Skeletal muscle satellite cell (primary cell): ENCODE measurements around the gene CCDC182. TPM values are rescaled to one million over a fixed set of nuclear protein-coding genes. Genes with fewer than 3 reads are reported as not detected.

Experiments
- H3K27me3 ChIP-seq: 2 replicates; pipeline ENCODE4 v1.7.0; 2013; ENCODE audit warnings: low read length; ENCODE audit not compliant: control insufficient read depth, insufficient read depth
- H3K36me3 ChIP-seq: 2 replicates; pipeline ENCODE4 v1.7.0; 2013; ENCODE audit warnings: mild to moderate bottlenecking, control low read depth, low read length; ENCODE audit not compliant: insufficient read depth
- H3K4me1 ChIP-seq: 2 replicates; pipeline ENCODE4 v1.7.0; 2013; ENCODE audit warnings: low read length; ENCODE audit not compliant: control insufficient read depth, insufficient read depth
- H3K4me2 ChIP-seq: 2 replicates; pipeline ENCODE4 v1.7.0; 2013; ENCODE audit warnings: mild to moderate bottlenecking, low read length
- H3K4me3 ChIP-seq: 2 replicates; pipeline ENCODE4 v1.7.0; 2013; ENCODE audit warnings: low read length
- H3K9ac ChIP-seq: 2 replicates; pipeline ENCODE4 v1.7.0; 2013; ENCODE audit warnings: mild to moderate bottlenecking, low read depth, low read length, moderate library complexity
- H3K9me3 ChIP-seq: replicated peaks from 2 replicates; pipeline ENCODE4 v1.7.0; 2013; ENCODE audit warnings: mild to moderate bottlenecking, control low read depth, low read length
- small RNA-seq: library from RNA; depleted of rRNA; stranded (forward); fragments of <200 nt; gene quantifications from one replicate; pipeline ENCODE3, GENCODE V24; 2012

CCDC182 gene

GRCh38 chr17:57706761-57707160 lies 38.3 kb downstream of the CCDC182 start:
- Histone ChIP-seq H3K36me3 (no peaks in the 10 kb centered on the region), H3K9ac (no peak overlapping the region), H3K4me2 (no peak overlapping the region), H3K27me3 (peaks cover 9% of the 10 kb centered on the region), H3K9me3 (no peaks in the 10 kb centered on the region), H3K4me3 (no peak overlapping the region), H3K4me1 (peaks cover 6% of the 10 kb centered on the region)

- H3K4me1 ChIP-seq: peaks cover 6% of the 10 kb centered on the region
- H3K27me3 ChIP-seq: peaks cover 9% of the 10 kb centered on the region
- no peaks in the 10 kb centered on the region for H3K36me3 ChIP-seq
- H3K9me3 ChIP-seq: no peaks in the 10 kb centered on the region
- H3K4me3 ChIP-seq: no peak overlapping the region
- H3K4me2 ChIP-seq: no peak overlapping the region
- H3K9ac ChIP-seq: no peak overlapping the region
These were observed 39.0 kb downstream of the CCDC182 start for GRCh38 chr17:57705921-57706695.

GRCh38 chr17:57704448-57704847 lies 40.7 kb downstream of the CCDC182 start:
- no peak overlapping the region for H3K4me3 ChIP-seq
- H3K4me1 ChIP-seq: peaks cover 6% of the 10 kb centered on the region
- no peaks in the 10 kb centered on the region for H3K36me3 ChIP-seq
- peaks cover 14% of the 10 kb centered on the region for H3K27me3 ChIP-seq
- no peak overlapping the region for H3K9ac ChIP-seq
- H3K4me2 ChIP-seq: no peak overlapping the region
- H3K9me3 ChIP-seq: no peaks in the 10 kb centered on the region

DNA sequence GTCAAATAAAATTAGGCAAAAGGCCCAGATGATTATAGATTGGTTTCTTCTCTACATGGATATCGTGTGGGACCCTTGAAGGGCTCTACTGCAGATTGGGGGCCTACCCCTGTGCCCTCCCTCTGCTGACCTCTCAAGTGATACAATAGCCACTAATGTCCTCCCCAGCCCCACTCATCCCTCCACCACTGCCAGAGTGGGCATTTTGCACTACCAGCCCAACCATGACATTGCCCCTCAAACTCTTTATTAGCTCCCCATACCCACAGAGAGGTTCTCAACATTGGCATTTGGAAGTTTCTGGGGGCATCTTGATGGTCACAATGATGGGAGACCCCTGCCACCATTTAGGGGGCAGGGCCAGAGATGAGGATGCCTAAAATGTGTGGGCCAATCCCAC lies 41.8 kb downstream of the CCDC182 start:
- H3K36me3 ChIP-seq: no peaks in the 10 kb centered on the region
- H3K27me3 ChIP-seq: peaks cover 19% of the 10 kb centered on the region
- H3K9me3 ChIP-seq: no peaks in the 10 kb centered on the region
- peaks cover 6% of the 10 kb centered on the region for H3K4me1 ChIP-seq
- H3K9ac ChIP-seq: no peak overlapping the region
- no peak overlapping the region for H3K4me2 ChIP-seq
- no peak overlapping the region for H3K4me3 ChIP-seq

DNA sequence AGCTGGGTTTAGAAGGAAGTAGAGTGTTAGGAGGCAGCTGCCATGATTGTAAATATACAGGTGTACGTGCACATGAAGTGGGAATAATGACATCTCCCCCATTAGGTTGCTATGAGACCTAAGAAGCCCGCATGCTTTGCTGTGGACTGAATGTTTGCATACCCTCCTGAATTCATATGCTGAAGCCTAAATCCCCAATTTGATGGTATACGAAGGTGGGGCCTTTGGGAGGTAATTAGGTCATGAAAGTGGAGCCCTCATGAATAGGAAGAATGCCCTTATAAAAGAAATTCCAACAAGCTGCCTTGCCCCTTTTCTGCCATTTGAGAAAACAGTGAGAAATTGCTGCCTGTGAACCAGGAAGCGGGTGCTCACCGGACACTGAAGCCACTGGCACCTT lies 44.0 kb downstream of the CCDC182 start:
- Histone ChIP-seq H3K27me3 (peaks cover 11% of the 10 kb centered on the region), H3K4me3 (no peak overlapping the region), H3K9me3 (no peaks in the 10 kb centered on the region), H3K4me1 (no peaks in the 10 kb centered on the region), H3K9ac (no peak overlapping the region), H3K4me2 (no peak overlapping the region), H3K36me3 (no peaks in the 10 kb centered on the region)

DNA sequence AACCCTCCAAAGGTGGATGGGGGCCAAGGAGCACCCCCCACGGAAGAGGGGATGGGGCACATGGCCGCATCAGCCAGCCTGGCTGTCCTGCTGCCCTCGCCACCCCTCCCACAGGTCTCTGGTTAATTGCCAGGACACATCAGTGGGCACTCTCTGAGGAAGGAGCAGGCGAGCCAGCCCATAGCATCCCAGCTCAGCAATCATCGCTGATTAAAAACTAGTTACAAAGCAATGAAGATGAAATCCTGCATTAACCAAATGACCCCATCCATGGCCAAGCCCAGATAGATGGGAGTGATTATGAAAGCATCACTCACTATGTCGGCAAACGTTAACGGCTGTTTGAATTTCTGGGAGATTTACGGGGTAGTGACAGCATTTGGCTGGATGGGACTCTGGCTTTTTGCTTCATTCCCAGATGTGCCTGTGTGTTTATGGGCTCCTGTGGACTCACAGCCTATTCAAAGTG lies 45.3 kb downstream of the CCDC182 start:
- no peaks in the 10 kb centered on the region for H3K36me3 ChIP-seq
- no peak overlapping the region for H3K9ac ChIP-seq
- H3K27me3 ChIP-seq: peaks cover 11% of the 10 kb centered on the region
- no peak overlapping the region for H3K4me3 ChIP-seq
- no peaks in the 10 kb centered on the region for H3K9me3 ChIP-seq
- no peaks in the 10 kb centered on the region for H3K4me1 ChIP-seq
- no peak overlapping the region for H3K4me2 ChIP-seq

GRCh38 chr17:57697891-57698711 lies 47.0 kb downstream of the CCDC182 start:
- no peak overlapping the region for H3K4me2 ChIP-seq

DNA sequence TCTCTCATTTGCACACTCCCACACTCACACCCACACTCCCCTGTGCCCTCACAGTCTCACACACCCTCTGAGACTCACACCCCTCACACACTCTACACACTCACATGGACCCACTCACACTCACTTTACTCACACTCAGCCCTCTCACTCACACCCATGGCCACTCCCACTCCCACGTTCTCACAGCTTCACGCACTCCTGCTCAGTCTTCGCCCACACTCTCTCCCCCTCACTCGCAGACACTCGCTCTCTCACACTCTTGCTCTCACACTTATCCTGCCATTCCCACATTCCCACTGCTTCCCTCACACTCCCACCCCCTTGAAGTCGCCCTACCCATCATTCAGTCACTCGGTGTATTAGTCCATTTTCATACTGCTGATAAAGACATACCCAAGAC lies 47.9 kb downstream of the CCDC182 start:
- H3K9me3 ChIP-seq: no peaks in the 10 kb centered on the region
- H3K4me3 ChIP-seq: no peak overlapping the region
- H3K4me1 ChIP-seq: no peaks in the 10 kb centered on the region
- no peak overlapping the region for H3K9ac ChIP-seq
- no peaks in the 10 kb centered on the region for H3K36me3 ChIP-seq
- peaks cover 11% of the 10 kb centered on the region for H3K27me3 ChIP-seq
- H3K4me2 ChIP-seq: no peak overlapping the region

More at GRCh38 chr17:57697891-57698711, 47.0 kb downstream of the CCDC182 start:
- H3K36me3 ChIP-seq: no peaks in the 10 kb centered on the region
- H3K27me3 ChIP-seq: peaks cover 11% of the 10 kb centered on the region
- H3K9ac ChIP-seq: no peak overlapping the region
- H3K4me3 ChIP-seq: no peak overlapping the region
- no peaks in the 10 kb centered on the region for H3K4me1 ChIP-seq
- H3K9me3 ChIP-seq: no peaks in the 10 kb centered on the region

DNA sequence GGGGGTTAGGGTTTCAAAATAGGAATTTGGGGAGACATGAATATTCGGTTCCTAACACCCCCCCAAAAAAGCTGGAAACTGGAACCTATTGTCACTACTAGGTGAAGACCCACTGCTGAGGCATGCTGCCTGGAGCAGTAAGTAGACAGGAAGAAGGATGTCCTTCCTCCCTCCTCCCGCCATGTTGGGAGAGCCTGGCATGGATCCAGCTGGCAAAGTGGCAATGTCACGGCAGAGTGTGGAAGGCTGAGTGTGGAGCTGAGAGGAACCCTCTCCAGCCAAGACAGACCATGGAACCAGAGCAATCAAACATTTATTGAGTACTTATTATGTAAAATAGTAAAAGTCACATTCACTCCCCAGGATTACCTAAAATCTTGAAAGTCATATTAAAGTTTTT lies 49.0 kb downstream of the CCDC182 start:
- no peaks in the 10 kb centered on the region for H3K36me3 ChIP-seq
- no peak overlapping the region for H3K4me2 ChIP-seq
- H3K4me1 ChIP-seq: no peaks in the 10 kb centered on the region
- peaks cover 11% of the 10 kb centered on the region for H3K27me3 ChIP-seq
- no peaks in the 10 kb centered on the region for H3K9me3 ChIP-seq
- H3K9ac ChIP-seq: no peak overlapping the region
- no peak overlapping the region for H3K4me3 ChIP-seq

Small RNA genes within 50 kb of the gene (small RNA-seq; reads per million reads assigned to genes)
- not detected for gene RN7SKP94
